ENCODE results near the gene IGF2R.
A peak's percentile ranks its signal among the peaks of the same experiment; 100 is the strongest.
"Not testable (repeated sequence)": the region's sequence is repeated elsewhere in the genome, so short reads cannot be mapped to it uniquely, and the experiment has no call there.

The IGF2R gene, protein sequence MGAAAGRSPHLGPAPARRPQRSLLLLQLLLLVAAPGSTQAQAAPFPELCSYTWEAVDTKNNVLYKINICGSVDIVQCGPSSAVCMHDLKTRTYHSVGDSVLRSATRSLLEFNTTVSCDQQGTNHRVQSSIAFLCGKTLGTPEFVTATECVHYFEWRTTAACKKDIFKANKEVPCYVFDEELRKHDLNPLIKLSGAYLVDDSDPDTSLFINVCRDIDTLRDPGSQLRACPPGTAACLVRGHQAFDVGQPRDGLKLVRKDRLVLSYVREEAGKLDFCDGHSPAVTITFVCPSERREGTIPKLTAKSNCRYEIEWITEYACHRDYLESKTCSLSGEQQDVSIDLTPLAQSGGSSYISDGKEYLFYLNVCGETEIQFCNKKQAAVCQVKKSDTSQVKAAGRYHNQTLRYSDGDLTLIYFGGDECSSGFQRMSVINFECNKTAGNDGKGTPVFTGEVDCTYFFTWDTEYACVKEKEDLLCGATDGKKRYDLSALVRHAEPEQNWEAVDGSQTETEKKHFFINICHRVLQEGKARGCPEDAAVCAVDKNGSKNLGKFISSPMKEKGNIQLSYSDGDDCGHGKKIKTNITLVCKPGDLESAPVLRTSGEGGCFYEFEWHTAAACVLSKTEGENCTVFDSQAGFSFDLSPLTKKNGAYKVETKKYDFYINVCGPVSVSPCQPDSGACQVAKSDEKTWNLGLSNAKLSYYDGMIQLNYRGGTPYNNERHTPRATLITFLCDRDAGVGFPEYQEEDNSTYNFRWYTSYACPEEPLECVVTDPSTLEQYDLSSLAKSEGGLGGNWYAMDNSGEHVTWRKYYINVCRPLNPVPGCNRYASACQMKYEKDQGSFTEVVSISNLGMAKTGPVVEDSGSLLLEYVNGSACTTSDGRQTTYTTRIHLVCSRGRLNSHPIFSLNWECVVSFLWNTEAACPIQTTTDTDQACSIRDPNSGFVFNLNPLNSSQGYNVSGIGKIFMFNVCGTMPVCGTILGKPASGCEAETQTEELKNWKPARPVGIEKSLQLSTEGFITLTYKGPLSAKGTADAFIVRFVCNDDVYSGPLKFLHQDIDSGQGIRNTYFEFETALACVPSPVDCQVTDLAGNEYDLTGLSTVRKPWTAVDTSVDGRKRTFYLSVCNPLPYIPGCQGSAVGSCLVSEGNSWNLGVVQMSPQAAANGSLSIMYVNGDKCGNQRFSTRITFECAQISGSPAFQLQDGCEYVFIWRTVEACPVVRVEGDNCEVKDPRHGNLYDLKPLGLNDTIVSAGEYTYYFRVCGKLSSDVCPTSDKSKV (N-terminal part only)

DNA sequence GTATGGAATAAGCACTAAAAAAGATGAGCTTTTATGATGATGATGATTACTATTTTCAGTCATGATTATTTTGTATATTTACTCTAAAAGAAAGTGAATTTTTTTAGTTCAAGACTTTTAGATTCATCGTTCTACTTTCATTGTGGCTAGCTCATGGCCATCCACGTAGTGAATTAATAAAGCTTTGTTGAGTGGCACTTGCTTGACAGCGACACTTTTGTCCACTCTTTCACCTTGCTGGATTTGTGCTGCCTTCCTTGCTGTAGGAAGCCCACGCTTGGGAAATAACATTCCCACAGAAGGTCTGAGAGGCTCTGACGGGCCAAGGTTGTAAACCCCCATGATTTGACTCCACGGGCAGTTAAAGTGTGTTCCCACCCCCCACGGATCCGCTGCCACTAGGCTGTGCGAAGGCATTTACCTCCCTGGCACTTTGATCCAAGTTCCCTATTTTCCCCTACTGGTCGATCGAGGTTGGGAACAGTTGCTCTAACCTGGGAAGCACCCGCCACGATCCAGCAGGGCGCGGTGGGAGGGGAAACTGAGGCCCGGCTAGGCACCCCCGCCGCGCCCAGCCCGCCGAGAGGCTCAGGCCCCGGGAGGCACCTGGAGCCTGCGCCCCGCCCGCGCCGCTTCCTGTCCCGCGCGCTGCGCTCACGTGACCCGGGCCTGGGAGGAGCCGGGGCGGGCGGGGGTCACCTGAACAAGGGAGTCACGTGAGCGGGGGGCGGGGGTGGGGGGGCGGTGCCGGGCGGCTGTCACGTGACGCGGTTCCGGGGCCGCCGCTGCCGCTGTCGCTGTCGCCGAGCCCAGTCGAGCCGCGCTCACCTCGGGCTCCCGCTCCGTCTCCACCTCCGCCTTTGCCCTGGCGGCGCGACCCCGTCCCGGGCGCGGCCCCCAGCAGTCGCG lies at the start of gene IGF2R:
Gene IGF2R (plus strand): TSS at position 788 of the 909 bp plus-strand sequence. CDS start 165 bp downstream, outside the sequence.
- DNase-seq = peak; percentile 78

DNA sequence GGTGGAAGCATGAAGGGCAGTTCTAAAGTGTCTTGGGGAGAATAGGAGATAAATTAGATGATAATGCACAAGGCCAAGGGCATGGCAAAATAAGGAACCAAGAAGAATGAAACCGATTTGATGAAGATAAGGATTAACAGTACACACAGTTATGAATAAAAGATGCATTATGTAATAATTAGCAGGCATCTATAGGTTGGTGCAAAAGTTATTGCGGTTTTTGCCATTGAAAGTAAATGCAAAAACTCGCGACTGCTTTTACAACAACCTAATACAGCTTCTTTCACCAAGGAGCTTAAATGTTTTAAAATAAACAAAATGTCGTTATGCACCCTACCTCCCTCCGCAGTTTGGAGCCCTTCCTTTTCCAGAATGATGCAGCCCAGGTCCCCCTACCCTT lies 49.1 kb upstream of the IGF2R start:
- DNase-seq = peak; percentile 38

DNA sequence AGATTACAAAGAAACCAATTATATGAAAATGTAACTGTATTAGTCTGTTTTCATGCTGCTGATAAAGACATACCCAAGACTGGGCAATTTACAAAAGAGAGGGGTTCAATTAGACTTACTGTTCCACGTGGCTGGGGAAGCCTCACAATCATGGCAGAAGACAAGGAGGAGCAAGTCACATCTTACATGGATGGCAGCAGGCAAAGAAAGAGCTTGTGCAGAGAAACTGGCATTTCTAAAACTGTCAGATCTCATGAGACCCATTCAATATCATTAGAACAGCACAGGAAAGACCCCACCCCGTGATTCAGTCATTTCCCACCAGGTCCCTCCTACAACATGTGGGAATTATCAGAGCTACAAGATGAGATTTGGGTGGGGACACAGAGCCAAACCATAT lies 44.7 kb upstream of the IGF2R start:
- not testable (repeated sequence) for DNase-seq

DNA sequence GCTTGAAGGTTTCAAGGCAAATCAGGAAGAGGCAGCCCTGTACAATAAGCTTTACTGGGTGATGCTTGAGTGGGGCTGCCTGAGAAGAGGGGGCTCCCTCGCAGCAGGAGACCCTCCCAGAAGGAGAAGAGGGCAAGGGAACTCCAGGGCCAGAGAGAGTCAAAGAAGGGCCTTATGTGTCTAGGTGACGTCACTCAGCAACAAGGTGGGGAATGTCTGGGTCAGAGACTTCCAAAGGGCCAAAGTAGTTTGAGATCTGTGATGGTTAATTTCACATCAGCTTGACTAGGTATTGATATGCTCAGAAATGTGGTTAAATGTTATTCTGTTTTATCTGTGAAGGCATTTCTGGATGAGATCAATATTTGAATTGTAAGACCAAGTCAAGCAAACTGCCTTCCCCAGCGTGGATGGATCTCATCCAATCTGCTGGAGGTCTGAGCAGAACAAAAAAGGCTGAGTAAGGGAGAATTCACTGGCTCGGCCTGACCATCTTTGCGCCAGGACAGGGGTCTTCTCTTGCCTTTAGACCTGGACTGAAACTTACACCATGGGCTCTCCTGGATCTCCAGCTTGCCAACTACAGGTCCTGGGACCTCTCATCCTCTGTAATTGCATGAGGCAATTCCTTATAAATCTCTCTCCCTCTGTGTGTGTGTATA lies 42.2 kb upstream of the IGF2R start:
- DNase-seq = no peak

DNA sequence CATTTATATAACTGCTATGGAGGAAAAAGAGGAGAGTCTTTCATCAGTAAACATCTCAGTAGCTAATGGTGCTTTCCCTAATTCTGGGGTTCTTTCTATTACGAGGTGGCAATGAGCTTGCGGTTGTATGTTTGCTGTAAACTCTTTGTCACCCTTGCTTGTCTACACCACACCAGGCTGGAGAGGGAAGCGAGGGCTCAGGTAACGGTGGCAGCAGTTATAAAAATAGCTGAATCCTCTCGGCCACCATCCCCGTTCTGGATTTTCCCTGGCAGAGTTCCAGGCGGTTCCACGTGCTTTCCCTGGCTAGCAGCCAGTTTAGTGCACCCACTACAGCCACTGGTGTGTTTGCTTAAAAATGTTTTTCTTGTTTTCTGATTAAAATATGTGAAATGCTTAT lies 39.1 kb upstream of the IGF2R start:
- DNase-seq = no peak

DNA sequence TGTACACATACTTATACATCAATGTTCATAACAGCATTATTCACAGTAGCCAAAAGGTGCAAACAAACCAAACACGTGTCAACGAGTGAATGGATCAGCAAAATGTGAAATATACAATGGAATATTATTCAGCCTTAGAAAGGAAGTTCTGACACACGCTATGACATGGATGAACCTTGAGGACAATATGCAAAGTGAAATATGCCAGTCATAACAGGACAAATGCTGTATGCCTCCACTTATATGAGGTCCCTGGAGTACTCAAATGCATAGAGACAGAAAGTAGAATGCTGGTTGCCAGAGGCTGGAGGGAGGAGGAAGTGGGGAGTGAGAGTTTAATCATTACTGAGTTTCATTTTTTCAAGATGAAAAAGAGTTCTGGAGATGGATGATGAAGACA lies 37.8 kb upstream of the IGF2R start:
- peak; percentile 27 for DNase-seq

DNA sequence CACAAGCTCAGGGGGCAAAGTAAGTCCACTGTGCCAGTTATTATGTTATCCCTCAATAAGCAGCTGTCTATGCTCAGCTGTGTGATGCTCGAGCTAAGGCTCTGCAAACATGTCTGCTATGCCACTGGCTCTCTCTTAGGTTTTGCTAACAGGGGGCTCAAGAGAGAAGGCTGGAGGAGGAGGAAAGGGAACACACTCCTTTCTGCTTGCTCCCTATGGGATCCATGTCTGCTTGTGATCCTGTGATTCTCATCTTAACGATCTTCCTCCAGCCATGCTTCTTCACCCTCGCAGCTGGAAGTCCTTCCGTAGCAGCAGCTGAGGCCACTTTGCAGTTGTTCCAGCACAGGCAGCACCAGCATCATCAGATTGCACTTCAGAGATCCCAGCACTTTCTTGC lies 37.0 kb upstream of the IGF2R start:
- no peak for DNase-seq

DNA sequence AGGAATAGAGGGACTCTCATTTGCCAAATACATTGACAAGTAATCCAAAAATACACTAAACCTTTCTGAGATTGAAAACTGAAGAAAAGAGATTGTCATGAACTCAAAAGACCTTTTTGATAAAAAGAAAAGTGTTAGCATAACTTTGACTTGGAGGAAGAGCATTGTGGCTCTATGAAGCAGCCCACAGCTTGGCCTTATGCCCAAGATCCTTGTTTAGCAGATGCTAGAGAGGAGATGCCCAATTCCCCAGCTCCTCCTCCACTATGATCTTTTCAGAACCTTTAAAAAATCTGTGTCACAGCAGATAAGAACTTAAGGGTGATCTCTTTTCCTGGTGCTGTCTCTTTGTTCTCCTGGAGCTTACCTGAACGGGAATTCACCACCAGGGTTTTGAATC lies 35.8 kb upstream of the IGF2R start:
- no peak for DNase-seq

DNA sequence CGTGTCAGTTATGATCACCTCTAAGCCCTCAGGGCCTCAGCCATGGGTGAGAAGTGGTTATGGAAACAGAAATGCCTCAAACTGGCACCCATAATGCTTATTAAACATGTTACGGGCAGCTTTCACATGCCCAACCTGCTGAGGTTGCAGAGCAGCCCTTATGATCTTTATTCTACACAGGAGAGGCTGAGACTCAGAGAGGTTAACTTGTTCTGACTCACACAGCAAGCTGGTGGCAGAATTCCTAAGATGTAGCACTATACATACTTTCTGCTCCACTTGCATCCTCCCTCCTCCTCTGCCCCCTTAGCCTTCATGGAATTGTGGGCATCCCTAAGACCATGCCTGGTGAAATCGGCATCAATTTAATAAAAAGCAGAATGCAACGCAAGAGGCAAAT lies 34.7 kb upstream of the IGF2R start:
- no peak for DNase-seq

DNA sequence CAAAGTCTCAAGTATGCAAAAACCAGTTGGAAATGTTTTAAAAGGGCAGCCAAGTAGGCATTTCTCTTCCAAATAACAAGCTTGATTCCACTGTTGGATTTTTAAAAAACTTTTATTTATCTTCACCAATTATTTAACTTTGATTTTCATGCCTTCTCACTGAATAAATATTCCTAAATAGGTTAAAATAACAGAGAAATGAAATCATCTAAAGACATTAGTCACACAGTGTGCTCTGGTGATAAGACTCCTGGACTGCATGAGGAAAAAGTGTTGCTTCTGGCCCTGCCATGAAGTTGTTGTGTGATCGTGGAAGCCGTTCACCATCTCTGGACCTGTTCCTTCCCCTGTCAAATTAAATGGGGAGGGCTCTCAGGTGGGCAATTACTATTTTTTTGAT lies 33.8 kb upstream of the IGF2R start:
- DNase-seq = no peak

DNA sequence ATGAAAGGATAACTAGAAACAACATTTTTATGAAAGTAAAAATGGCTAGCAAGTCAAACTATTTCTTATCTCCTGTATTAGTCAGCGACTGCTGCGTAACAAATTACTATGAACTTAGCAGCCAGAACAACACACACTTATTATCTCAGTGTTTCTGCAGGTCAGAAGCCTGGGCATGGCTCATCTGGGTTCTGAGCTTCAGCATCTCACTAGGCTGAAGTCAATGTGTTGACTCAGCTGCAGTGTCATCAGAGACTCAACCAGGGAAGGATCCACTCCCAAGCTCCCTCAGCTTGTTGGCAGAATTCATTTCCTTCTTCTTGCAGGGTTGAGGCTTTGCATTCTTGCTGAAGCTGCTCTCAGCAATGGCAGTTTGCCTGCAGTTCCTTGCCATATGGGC lies 33.2 kb upstream of the IGF2R start:
- no peak for DNase-seq

DNA sequence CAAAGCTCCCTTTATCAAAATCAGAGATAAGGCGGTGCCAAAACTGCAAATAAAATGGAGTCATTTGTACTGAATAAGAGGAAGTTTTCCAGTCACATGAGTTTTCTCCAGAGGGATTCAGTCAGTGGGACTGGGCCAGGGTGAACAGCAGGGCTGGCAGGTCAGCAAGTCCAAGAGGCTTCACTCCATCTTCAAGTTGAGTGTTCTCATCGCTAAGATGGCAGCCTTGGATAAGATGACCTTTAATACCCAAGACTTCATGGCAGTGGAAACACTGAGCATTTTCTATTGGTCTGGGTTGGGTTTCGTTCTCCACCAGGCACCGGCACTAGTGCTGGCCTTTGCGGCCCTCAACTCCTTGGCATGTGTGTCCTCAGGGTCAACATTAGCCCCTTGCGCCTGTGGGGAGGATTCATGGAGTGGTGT lies 29.3 kb upstream of the IGF2R start:
- no peak for DNase-seq

DNA sequence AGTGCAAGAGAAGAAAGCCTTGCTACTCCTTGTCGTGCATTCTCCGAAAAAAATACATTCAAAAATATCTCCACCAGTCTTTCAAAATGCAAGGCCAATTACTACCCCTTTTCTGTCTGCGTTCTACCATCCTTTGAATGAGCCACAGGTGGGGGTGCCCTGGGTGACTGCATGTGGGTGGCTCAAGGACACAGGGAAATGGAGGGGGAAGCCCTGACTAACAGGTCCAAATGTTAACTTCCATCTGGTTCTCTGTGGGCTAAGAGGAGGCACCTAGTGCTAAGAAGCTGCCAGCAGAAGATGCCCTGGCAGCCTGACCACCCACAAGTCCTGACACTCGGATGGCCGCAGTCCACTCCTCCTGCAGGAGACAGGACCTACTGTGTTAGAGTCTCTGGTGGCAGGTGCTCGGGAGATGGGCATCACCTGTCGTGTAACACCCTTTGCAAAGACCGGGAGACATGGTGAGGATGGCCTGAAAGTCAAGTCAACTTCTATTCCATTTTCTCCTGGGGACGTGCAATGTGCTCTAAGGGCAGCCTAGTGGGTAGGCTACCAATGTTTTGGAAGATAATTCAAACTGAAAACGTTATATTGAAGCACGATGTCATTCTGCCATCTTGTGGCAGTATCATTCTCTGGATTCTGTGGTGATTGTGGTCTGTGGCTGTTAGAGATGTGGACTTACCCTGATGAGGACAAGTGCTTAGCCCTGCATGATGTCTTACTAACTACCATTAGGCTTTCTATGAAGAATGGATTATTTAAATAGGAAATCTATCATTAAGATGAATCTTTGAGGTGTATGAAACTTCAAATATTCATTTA lies 27.4 kb upstream of the IGF2R start:
- DNase-seq = peak; percentile 80

DNA sequence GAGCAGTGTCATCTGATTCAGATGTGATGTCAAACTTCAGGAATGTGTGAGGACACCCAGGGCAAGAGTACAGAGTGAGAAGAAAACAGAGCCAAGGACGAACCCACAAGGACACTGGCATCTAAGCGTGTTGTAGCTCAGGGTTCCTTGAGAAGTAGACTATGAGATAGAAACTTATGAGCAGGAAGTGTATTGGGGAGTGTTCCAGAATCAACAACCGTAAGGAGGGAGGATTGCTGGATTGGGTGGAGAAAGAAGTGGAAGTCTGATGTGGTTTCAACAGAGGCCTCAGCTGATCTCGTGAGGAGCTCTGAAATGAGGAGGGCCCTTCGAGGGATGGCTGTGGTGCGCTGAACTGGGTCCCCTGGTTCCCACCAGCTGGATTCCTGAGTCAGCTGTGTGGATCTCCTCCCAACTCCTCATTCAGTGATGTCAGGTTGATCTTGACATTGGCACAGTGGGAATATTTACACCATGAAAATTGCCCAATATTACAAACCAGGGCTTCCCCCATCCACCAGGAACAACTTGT lies 25.7 kb upstream of the IGF2R start:
- peak; percentile 56 for DNase-seq

DNA sequence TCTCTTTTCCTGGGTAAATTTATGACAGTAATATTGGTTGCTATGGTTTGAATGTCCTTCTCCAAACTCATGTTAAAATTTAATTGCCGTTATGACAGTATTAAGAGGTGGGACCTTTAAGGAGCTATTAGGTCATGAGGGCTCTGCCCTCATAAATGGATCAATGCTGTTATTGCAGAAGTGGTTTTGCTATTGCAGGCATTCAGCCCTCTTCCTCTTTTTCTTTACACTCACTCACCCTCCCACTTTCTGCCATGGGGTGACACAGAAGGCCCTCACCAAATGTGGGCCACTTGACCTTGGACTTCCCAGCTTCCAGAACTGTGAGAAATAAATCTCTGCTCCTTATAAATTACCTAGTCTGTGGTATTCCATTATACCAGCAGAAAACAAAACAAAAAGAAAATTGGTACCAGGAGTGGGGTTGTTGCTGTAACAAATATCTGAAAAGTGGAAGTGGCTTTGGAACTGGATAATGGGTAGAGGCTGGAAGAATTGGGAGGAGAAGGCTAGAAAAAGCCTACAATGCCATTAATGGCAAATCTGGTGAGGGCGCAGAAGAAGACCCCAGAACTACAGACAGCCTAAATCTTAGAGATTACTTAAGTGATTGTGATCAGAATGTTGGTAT lies 24.8 kb upstream of the IGF2R start:
- DNase-seq = peak; percentile 88

DNA sequence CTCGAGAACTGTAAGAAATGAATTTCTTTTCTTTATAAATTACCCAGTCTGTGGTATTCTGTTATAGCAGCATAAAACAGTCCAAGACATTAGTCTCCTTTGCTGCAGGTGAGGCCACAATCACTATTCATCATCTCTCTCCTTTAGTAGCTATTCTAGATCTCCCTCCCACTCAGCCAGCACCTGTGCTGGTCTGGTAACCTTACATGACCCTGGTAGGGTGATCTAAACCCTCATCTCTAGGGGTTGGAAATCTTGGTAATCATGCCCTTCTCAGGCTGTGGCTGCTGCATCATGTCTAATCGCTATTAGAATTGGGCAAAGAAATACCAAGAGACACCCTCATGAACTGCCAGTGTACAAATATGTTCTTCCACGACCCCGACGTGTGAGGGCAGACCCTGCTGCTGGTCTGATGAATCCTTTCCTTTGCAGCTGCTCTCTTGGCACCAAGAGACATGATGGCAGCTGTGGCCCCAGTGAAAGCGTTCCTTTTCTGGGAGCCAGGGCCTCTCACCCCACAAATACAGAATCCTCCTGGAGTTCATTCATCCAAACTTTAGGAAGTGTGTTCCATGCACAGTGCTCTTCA lies 23.0 kb upstream of the IGF2R start:
- no peak for DNase-seq

DNA sequence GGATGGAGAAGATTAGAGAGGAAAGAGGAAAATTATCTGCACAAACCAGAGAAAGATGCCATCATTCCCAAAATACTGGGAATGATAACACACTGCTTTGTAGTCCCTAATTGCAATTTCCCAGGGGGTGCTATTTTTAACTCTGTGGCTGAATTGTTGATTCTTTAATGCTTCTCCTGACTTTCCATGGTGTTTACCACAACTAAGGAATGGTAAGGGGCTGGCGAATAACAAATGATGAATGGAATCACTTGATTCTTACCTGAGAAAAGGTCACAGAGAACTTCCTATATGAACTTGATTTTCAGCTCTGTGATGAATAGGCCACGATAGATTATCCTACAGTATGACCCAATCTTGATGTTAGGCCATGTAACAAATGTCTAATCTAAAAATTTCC lies 22.0 kb upstream of the IGF2R start:
- DNase-seq = no peak

DNA sequence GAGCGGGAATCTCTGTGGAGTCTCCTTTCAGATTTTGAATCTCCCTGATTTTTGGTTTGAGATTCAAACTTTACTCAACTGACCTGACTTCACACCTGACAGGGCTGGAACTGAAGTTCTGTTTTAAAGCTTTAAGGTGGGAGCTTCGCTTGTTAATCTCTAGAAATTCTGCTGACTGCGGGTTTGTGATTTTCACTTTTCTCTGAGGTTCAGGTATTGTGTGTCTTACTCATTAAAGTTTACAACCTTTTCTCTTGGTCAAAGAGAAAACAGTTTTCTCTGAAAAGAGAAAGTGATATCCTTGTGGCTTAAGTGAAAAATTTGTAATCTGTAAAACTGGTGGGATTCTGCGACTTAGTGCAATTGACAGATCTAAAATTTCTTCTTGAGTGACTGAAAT lies 20.7 kb upstream of the IGF2R start:
- DNase-seq = no peak

DNA sequence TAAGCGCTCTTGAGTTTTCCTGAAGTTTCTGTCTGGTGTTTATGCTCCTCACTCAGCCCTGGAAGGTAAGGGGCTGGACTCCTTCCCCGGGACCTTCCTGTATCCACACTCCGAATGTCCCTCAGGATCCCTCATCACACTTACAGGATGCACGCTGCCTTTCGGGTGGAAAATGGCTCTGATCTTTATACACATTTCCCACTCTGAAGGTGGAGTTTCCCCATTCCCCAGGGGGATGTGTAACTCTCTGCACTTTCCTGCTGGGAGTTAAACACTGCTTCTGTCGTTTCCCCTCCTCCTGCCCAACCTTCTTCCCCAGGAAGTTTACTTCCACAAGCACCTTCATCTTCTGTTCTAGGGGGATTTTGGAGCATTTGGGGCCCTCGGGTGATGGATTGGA lies 17.1 kb upstream of the IGF2R start:
- DNase-seq = no peak

Measured in MV-4-11 (cell line).